ENCODE data around the gene MBTPS1.

The MBTPS1 gene

GRCh38 chr16:84068041-84068440 lies 48.7 kb downstream of the MBTPS1 start:
- H3K4me3 ChIP-seq (ENCODE audit: low read length) = no peak overlapping the region
- TF ChIP-seq, protein P1, sequence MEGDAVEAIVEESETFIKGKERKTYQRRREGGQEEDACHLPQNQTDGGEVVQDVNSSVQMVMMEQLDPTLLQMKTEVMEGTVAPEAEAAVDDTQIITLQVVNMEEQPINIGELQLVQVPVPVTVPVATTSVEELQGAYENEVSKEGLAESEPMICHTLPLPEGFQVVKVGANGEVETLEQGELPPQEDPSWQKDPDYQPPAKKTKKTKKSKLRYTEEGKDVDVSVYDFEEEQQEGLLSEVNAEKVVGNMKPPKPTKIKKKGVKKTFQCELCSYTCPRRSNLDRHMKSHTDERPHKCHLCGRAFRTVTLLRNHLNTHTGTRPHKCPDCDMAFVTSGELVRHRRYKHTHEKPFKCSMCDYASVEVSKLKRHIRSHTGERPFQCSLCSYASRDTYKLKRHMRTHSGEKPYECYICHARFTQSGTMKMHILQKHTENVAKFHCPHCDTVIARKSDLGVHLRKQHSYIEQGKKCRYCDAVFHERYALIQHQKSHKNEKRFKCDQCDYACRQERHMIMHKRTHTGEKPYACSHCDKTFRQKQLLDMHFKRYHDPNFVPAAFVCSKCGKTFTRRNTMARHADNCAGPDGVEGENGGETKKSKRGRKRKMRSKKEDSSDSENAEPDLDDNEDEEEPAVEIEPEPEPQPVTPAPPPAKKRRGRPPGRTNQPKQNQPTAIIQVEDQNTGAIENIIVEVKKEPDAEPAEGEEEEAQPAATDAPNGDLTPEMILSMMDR (conservative IDR thresholded peaks at IDR 0.05; ENCODE audit: low read depth, low read length) = no peak
- DNase-seq (ENCODE audit: low read depth) = no peak

DNA sequence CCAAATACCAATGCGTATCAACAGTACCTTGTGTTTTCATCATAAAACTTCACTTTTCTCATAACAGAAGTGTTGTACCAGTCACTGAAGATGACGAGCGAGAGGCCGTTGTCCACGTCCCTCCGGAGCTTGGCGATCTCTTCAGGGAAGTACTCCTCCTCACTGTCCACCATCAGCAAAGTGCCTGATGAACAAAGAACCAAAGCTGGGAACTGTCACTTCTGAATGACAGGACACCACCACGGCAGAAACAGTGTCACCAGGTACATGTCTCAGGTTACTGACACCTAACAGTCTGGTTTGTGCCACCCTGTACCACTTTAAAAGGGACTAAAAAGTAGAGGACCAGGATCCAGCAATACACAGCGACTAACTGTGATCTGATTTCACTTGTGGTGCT lies 49.1 kb downstream of the MBTPS1 start:
- TF ChIP-seq, protein P1 (conservative IDR thresholded peaks at IDR 0.05; ENCODE audit: low read depth, low read length) = no peak
- DNase-seq (ENCODE audit: low read depth) = no peak
- H3K4me3 ChIP-seq (ENCODE audit: low read length) = no peak overlapping the region

- H3K4me3 ChIP-seq (ENCODE audit: low read length) = no peak overlapping the region
- TF ChIP-seq, protein P1 (conservative IDR thresholded peaks at IDR 0.05; ENCODE audit: low read depth, low read length) = peak; percentile 85
- DNase-seq (ENCODE audit: low read depth) = no peak
These were observed 51.1 kb downstream of the MBTPS1 start for GRCh38 chr16:84065536-84066132.

GRCh38 chr16:84063980-84064379 lies 52.8 kb downstream of the MBTPS1 start:
- H3K4me3 ChIP-seq (ENCODE audit: low read length) = no peak overlapping the region
- TF ChIP-seq, protein P1 (conservative IDR thresholded peaks at IDR 0.05; ENCODE audit: low read depth, low read length) = no peak
- DNase-seq (ENCODE audit: low read depth) = no peak

DNA sequence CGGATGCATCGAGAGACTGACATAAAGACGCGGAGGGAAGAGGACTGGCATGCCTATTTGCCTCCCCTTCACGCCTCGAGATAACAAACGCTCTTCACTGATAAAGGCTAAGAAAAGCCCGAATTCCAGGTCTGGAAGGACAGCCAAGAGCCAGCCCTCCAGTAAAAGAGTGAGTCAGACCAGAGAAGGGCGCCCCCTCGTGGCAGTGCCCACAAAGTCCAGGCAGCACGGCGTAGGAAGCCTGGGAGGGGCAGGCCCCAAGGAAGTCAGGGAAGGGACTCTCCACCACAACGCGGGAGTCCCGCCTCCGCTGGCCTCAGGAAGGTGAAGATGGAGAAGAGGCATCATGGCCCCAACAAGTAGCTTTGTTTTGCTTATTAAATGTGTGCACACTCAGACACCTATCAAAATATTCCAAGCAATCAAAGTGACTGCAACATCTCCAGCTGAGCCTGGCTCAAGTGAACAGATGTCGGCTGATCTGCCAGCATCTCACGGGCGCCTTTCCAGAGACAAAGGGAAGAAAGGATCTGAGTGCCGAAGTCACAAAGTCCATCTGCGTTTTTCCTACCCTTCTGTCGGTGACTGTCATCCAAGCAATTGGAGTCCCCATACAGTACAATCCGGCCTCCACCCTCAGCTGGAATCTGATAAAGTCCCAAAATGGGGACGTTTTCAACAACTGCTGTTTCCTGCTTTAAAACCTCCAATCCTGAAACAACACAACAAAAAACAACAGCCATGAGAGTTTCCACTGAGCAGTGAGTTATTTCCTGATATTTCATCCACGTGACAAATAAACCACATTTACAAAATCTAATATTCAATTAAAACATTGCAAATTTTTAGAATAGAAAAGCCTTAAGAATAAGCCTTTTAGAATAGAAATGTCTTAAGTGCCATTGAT lies 53.8 kb downstream of the MBTPS1 start:
- DNase-seq (ENCODE audit: low read depth) = peak; percentile 28
- no peak overlapping the region for H3K4me3 ChIP-seq (ENCODE audit: low read length)
- TF ChIP-seq, protein P1 (conservative IDR thresholded peaks at IDR 0.05; ENCODE audit: low read depth, low read length) = peak; percentile 93

GRCh38 chr16:84061236-84061819 lies 55.4 kb downstream of the MBTPS1 start:
- H3K4me3 ChIP-seq (ENCODE audit: low read length) = no peak overlapping the region
- TF ChIP-seq, protein P1 (conservative IDR thresholded peaks at IDR 0.05; ENCODE audit: low read depth, low read length) = no peak
- DNase-seq (ENCODE audit: low read depth) = no peak
